HG02885 (cell line): ENCODE measurements around the gene RESP18.
"Not testable (repeated sequence)": the region's sequence is repeated elsewhere in the genome, so short reads cannot be mapped to it uniquely, and the experiment has no call there.

Experiments
- ATAC-seq: cut with Tn5 transposase; IDR thresholded peaks from one replicate; pipeline ENCODE4 v1.9.1; 2021; ENCODE audit warnings: mild to moderate bottlenecking; ENCODE audit not compliant: unreplicated experiment, poor library complexity

RESP18 gene

GRCh38 chr2:219327719-219328118 lies 4.8 kb downstream of the RESP18 start:
- no peak for ATAC-seq

DNA sequence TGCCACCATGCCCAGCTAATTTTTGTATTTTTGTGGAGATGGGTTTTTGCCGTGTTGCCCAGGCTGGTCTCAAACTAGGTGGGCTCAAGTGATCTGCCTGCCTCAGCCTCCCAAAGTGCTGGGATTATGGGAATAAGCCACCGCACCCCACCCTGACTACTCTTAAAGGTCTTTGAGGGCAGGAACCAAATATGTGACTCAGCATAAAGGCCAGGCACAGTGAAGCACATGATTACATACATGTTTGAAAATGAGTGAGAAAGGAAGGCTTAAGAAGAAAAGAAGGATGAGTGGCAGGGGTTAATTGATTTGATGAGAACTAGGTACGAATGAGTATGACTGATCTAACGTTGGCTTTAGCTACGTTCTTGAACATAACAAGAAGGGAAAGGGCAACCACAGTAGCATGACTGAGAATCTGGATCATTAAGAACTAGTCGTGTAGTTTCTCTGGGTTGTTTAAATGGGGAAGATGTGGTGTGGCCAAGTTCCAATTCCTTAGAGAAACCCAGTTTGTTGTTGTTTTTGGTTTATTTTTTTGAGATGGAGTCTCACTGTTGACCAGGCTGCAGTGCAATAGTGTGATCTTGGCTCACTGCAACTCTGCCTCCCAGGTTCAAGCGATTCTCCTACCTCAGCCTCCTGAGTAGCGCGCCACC lies 6.8 kb downstream of the RESP18 start:
- ATAC-seq: no peak

DNA sequence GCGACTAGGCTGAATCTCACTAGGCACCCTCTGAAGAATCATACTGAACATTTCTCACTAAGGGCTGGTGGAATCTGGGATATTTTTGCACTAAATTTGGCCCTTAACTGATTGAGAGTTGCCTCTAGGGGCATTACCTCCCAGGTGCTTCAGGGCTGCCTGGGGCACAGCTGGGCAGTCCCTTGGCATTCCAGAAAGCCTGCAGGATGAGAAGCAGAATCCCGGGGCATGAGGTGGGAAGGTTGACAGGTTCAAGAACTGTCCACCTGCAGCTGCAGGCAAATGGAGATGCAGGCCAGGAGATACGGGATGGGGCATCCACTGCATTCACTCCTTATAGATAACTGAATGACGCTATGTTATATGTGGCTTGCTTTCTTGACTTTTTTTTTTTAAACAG lies 7.4 kb downstream of the RESP18 start:
- no peak for ATAC-seq

DNA sequence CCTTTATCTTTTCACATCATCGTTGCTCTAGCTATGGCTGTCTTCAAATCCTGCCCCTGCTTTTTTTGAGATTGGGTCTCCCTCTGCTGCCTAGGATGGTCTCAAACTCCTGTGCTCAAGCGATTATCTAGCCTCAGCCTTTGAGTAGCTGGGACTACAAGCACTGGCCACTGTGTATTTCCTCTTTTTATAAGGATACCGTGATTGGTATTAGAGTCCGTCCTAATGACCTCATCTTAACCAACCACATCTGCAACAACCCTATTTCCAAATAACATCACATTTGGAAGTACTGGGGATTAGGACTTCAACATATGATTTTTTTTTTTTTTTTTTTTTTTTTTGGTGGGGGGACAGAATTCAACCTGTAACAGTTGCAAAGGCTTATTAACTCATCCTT lies 9.1 kb downstream of the RESP18 start:
- no peak for ATAC-seq

- ATAC-seq: no peak
These were observed 17.6 kb downstream of the RESP18 start for GRCh38 chr2:219314804-219315468.

DNA sequence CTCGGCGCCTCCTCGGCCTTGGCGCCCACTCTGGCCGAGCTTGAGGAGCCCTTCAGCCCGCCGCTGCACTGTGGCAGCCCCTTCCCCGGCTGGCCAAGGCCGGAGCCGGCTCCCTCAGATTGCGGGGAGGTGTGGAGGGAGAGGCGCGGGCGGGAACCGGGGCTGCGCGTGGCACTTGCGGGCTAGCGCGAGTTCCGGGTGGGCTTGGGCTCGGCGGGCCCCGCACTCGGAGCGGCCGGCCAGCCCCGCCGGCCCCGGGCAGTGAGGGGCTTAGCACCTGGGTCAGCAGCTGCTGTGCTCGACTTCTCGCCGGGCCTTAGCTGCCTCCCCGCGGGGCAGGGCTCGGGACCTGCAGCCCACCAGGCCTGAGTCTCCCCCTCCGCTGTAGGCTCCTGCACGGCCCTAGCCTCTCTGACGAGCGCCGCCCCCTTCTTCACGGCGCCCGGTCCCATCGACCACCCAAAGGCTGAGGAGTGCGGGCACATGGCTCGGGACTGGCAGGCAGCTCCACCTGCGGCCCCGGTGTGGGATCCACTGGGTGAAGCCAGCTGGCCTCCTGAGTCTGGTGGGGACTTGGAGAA lies 19.8 kb downstream of the RESP18 start:
- ATAC-seq: not testable (repeated sequence)

DNA sequence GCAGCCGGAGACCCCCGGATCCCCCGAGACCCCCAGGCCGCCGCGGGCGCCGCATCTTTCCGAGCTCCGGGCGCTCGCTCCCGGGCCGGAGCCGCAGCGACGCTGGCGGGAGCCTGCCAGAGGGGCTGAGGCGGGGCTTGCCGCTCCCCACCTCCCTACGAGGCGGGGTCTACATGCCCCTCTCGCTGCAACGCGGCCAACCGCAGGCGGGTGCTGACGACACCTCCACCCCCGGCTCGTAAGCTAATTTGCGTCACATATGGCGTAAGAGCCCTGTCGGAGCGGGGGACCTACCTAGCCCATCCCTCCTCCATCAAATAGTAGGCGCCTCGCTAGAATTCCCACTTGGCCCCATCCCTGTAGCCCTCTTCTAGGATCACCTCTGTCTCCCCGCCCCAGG lies 23.3 kb downstream of the RESP18 start, which contains the start of gene PTPRN:
Gene PTPRN (minus strand): TSS at position 124 of the 400 bp plus-strand sequence. CDS start 69 bp downstream, at position 55.
- ATAC-seq: no peak

DNA sequence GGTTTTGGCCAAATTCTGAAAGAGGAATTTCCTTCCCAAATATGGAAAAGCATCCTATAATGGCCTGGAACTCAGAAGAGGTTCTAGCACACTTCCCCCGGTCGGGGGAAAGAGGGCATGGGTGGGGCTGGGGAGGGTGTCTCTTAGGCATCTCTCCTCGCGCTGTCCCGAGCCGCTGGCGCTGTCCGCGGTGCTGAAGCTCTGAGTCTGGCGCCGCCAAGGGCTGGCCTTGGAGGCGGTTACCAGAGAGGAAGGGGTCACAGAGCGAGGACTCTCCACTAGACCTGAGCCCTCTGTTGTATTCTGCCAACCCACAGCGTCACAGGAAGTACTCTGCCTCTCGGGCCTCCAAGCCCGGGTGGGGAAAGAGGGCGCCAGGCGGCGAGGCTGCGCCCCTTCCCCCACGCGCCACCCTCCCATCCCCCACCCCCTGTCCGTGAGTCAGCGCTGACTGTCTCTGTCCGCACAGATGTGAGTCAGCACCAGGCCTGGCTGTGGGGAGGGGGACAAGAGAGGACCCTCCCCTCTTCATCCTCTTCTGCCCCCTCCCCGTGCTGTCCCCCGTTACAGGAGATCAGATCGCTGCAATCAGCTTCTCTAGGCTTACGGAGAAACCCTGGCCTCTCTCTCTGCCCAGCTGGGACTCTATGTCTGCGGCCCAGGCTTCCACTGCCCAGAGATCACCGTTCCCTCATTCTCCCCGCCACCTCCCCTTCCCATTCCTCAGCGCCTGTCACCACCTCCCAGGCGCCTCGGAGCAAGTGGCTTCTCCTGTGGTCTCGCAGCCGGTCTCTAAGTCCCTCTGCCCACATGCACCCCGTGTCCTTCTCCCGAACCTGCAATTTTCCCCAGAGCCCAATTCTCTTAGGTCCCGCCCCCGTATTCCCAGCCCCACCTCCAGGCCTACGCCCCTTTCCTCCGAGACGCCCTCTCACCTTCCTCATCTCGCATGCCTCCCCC lies 24.1 kb downstream of the RESP18 start:
- ATAC-seq: no peak

DNA sequence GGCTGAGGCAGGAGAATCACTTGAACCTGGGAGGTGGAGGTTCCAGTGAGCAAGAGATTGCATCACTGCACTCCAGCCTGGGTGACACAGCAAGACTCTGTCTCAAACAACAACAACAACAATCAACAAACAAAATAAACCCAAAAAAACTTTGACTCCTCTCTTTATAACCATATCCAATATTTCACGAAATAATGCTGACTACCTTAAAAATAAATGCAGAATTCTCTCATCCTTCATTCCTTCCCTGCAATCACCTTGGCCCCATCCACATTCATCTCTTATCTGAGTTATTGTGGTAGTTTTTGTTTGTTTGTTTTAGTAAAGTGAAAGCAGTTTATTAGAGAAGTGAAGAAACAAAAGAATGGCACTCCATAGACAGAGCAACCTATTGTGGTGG lies 26.5 kb downstream of the RESP18 start:
- ATAC-seq: no peak

- no peak for ATAC-seq
These were observed 28.3 kb downstream of the RESP18 start for GRCh38 chr2:219304223-219304622.

DNA sequence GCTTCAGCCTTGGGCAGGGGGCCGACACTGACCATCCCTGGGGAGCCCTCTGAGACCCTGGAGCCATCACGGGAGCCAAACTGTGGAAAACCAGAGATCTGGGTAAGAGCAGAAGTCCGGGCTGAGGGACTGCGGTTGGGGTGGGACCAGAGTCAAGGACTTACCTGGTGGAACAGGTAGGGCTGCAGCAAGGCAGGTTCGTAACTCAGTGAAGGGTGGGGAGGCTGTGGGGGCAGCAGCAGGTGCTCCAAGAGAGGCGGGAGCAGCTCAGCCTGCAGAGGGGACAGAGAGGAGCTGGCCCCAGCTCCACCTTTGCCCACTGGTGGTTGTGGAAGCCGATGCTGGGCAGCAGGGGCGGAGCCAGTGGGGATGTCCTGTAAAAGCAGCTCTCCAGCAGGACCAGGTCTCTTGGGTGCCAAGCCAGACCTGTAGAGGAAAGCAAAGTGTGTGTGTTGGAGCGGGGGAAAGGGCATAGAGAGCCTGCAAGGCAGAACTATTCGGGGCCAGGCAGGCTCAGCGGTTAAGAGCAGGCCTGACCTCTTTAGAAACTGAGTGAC lies 30.1 kb downstream of the RESP18 start:
- ATAC-seq: no peak

DNA sequence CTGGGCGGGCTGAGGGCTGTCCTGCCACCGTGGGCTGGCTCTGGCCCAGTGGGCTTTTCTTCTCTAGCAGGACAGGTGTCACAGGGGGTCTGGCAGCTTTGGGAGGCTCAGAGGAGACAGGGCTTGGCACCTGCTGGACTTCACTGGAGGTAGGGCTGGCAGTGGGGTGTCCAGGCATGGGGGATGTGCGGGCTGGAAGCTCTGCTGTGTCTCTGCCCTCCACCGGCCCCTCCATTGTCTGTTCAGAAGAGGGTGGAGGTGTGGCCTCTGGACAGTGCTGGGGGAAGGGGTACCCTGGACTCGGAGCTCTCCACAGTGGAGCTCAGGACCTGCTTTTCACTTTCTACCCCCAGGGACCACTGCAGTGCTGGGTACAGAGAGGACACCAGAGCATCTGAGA lies 32.5 kb downstream of the RESP18 start:
- ATAC-seq: no peak

DNA sequence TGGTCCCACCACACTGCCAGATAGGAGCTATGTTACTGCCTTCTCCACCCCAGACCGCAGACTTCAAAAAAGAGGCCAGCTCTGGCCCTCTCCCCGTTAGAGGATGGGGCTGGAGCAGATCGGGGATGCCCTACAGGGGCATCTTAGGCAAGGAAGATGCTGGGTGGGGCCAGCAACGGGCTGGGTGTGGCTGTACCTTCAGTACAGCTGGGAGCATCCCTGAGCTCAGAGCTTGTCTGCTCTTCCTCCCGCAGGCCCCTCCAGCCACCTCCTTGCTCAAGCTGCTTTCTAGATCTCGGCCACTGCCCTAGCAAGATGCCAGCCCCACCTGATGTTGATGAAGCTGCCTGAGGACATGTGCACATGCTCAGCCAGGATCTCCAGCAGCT lies 33.2 kb downstream of the RESP18 start:
- no peak for ATAC-seq

DNA sequence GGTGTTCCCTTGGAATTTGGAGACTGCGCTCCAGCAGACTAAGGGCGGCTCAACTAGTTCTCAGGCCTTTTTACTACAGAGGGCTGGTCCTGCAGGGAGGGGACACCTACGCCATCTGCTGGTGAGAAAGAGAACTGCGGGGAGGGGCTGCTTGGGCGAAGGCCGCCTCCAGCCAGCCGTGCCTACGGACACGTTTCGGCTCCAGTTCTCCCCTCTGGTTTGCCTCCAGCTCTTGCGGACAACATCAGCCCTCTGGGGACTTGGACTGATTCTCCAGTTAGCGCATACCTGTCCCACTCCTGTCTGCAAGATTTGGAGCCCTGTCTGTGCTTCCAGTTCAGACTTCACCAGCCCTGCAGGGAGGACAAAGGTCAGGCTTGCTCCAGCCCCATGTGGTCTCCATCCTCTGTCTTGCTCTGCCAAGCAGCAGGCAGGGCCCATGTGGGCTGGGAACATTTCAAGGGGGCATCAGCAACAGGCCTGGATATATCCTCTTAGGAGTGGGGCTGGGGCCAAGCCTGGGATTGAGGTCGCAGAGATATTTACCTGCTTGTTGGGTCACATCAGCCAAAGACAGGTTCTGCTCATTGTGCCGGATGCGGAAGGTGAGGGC lies 33.7 kb downstream of the RESP18 start:
- peak; percentile 47 for ATAC-seq

- ATAC-seq: no peak
These were observed 34.6 kb downstream of the RESP18 start for GRCh38 chr2:219297766-219298456.

DNA sequence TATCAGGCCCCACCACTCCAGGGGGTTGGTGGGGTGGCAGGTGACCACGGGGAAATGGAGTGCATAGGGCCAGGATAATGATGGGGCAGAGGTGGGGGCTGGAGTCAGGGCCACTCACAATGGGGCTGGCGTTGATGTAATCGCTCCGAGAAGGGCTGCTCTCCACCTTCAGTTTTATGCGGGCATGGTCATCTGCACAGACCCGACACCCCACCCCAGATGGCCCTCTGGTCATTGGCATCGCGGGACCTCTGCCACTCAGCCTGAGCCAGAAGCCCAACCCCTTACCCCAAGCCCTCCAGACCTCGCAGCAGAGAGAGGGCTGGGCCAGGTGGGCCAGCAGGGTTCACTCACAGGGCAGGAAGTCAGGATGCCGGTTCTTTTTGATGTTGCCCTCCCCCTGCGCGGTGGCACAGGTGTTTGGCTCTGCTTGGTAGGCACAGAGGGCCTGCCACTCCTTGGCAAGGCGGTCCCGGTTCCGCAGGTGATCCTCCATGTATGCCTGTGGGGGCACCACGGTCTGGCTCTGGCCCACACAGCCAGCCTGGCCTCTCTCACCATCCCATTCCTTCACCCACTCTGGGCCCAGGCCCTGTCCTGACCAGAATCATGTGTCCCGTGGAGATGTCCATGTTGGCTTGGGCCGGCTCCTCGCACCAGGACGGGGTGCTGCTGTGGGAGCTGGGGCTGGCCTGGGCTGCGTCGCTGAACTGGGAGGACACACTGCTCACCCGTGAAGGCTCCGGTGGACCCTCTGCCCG lies 35.7 kb downstream of the RESP18 start:
- ATAC-seq: no peak

DNA sequence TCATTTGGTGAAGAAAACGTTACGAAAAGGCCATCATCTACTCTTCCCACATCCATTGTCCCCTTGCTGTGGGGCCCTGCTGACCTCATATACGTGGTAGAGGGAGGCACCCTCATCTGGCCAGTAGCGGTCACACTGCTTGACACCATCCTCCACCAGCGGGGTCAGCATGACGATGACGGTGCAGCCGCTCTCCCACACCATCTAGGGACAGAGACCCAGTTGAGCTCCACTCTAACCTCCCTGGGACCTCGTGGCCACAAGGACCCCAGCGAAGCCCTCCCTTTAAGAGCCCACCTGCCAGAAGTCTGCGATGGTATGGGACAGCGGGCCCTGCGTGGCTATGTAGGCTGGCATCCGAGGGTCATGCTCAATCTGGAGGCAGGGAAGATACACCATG lies 36.4 kb downstream of the RESP18 start:
- no peak for ATAC-seq
